HUDEP-2 (cell line): ENCODE results near the gene RPIA.

Source experiments
- DNase-seq, 76 experiments: peaks; one replicate each; lab custom pipeline; 2025; ENCODE audit not compliant: unreplicated experiment in 76 of 76; lab: John Stamatoyannopoulos, UW

RPIA gene

GRCh38 chr2:88683160-88684021 is 8.1 kb upstream of the RPIA start:
- DNase-seq = peak in 9 of 76 experiments; percentile 6 to 62 (median 24)

DNA sequence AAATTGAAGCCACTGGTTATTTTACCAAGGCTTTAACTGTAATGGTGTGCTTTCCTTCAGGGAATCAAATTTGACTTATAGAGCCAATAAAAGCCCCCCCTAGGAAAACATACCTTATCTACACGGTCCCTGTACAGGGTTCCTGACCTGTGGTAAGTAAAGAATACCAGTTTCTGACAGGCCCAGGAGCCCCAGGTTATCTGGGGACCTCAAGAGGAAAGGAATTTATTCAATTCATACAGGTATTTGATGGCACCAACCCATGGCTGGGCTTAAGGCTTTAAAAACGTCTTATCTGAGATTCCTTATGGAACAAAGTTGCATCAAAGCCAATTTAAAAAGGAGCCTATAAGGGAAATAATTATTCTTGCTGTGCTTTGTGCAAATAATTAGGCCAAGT is 7.0 kb upstream of the RPIA start:
- peak in 1 of 76 experiments; percentile 8 for DNase-seq

GRCh38 chr2:88686320-88686719 is 5.2 kb upstream of the RPIA start:
- no peak for DNase-seq

GRCh38 chr2:88687384-88687783 is 4.1 kb upstream of the RPIA start:
- DNase-seq = no peak

DNA sequence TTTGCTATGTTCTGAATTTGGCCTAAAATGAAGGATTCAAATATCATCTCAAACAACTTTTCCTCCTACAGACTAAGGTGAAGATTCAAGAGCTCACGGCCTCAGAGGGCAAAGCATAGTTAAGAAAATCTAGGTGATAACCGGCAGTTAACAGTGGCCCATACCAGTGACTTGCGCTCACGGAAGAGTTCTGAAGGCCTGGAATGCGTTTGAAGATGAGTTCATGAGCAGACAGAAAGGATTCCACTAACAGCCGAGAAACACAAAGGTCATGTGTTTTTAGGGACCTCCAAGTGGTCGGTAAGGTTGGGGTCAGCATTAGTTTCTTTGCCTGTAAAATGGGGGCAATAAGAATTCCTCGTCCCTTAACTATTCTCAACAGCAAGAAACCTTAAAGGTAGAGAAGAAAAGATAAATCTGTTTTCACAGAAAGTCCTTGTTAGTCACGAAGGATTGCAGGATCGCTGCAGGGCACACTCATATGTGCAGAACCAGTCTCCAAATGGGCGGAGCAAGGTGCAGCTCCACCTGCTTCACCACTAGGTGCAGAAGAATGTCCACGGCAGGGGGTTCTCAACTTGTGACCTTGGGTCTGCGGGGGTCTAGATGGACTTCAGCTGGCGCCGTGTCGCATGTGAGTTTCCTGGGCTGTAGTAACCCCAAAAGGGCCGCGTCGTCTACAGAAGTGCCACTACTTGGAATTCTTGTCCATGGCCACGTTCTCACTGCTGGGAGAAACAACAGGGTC is 708 bp upstream of the RPIA start:
- peak in 22 of 76 experiments; percentile 10 to 62 (median 31) for DNase-seq

GRCh38 chr2:88692187-88692586 is 714 bp downstream of the RPIA start:
- peak in 34 of 76 experiments; percentile 2 to 45 (median 21) for DNase-seq

- no peak for DNase-seq
Measured at GRCh38 chr2:88693911-88694414, 2.5 kb downstream of the RPIA start.

- peak in 20 of 76 experiments; percentile 4 to 58 (median 24) for DNase-seq
Measured at GRCh38 chr2:88696611-88697010, 5.1 kb downstream of the RPIA start.

- DNase-seq = no peak
Measured at GRCh38 chr2:88697370-88698026, 6.0 kb downstream of the RPIA start.

GRCh38 chr2:88698027-88698413 is 6.5 kb downstream of the RPIA start:
- DNase-seq = no peak

DNA sequence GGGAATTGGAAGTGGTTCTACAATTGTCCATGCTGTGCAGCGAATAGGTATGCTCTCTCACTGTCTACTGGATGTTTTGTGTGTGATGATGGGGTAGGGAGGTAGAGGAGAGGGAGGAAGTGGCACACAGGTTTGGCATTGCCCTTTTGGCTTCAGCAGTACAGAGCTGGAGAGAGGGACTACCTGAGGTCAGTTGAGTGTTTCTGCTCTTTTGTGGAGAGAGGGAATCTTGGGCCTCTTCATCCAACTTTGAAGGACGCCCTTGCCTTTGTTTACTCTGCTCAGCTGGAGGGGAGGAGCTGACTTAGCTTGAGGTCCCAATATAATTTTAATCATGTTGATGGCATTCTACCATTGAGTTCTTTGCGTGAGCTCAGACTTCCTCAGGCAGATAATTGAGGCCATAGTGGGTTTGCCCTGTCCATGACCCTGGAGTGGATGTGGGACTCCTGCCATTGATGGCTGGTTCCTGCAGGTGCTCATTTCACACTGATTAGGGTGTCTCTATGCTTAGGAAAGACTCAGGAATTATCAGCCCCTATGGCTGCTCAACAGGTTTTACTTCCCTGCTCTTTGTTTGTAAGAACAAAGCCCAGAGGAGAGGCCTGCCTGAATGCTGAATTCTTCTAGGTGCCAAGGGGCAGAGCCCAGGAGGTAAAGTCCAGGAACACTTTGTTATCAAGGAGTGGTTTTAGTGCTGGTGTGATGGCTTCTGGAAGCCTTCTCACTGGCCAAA is 7.2 kb downstream of the RPIA start:
- no peak for DNase-seq

DNA sequence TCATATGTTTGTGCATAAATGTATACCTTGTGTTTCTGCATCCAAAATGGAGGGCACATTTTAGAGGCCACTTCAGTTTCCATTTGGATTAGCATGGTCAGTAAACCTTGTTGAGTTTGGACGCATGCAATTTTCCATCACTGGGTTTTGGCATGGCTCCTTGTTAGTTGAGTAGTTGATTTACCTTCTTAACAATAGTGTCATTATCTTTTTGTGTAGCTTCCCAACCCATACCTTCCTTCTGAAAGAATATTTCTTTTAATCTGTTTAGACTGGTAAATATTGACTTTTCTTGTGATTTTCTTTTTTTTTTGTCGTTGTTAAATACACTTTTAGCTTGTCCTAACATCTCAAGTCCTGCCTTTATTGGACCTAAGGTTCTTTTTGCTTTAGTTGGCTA is 15.5 kb downstream of the RPIA start:
- no peak for DNase-seq

DNA sequence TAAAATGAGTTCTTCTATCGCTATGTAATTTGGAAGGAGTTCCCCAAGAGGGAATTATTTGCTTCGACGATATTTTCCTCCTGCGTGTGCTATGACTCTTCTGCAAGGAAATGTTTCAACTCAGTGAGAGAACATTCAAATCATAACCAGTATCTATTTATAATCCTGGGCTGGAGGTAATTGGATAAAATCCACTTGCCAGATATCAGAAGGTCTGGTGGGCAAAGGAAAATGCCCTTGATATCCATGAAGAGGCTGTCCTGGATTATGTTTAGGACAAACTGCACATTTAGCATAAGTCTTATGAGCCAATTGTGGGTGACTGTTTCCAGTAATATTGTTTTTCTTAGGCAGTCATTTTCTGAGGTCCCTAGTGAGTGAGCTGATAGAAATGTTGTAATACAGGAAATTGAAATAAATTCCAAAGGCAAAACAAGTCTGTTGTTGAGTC is 17.7 kb downstream of the RPIA start:
- no peak for DNase-seq

DNA sequence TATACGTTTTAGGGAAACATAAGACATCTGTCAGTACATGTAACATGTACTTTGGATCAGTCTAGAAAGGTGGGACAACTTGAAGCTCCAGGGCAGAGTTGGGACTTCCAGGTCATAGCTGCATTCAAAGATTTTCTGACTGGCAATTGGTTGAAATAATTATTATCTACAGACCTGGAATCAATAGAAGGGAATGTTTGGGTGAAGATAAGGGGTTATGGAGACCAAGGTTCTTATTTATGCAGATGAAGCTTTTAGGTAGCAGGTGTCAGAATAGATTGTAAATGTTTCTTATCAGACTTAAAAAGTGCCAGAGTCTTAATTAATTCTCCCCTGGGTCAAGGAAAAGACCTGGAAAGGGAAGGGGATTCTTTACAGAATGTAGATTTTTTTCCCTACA is 19.8 kb downstream of the RPIA start:
- peak in 2 of 76 experiments; percentile 2 to 15 for DNase-seq

- no peak for DNase-seq
Measured at GRCh38 chr2:88711897-88712296, 20.4 kb downstream of the RPIA start.

- DNase-seq = no peak
Measured at GRCh38 chr2:88713408-88713807, 21.9 kb downstream of the RPIA start.

GRCh38 chr2:88714667-88715066 is 23.2 kb downstream of the RPIA start:
- DNase-seq = no peak

- DNase-seq = no peak
Measured at GRCh38 chr2:88720399-88720798, 28.9 kb downstream of the RPIA start.

DNA sequence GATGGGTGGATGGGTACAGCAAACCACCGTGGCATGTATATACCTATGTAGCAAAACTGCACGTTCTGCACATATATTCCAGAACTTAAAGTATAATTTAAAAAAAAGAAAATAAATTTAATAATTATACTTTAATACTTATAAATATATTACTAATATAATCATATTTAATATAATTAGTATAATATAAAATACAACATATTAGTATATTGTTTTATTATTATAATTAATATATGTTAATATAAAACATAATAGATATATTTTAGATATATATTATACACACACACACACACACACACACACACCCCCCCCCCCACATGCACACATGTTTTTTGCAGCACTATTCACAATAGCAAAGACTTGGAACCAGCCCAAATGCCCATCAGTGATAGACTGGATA is 29.8 kb downstream of the RPIA start:
- no peak for DNase-seq

GRCh38 chr2:88724643-88725332 is 33.3 kb downstream of the RPIA start:
- DNase-seq = no peak
